NCI-H2227 treated with DMSO at 0.1 percent for 48 hours (cell line): ENCODE data around the gene DUS2.

Experiments
- DNase-seq: peaks from one replicate; lab custom pipeline; 2025; lab: John Stamatoyannopoulos, UW

The DUS2 gene

DNA sequence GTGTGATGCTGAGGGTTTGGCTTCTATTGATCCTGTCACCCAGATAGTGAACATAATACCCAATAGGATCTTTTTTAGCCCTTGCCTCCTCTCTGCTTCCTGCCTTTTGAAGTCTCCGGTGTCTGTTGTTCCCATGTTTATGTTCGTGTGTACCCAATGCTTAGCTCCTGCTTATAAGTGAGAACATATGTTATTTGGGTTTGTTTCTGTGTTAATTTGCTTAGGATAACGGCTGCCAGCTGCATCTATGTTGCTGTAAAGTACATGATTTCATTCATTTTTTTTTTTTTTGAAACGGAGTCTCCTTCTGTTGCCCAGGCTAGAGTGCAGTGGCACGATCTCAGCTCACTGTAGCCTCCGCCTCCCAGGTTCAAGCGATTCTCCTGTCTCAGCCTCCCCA, 23.0 kb downstream of the DUS2 start:
- no peak for DNase-seq

GRCh38 chr16:68047987-68048386, 24.9 kb downstream of the DUS2 start:
- DNase-seq: no peak

DNA sequence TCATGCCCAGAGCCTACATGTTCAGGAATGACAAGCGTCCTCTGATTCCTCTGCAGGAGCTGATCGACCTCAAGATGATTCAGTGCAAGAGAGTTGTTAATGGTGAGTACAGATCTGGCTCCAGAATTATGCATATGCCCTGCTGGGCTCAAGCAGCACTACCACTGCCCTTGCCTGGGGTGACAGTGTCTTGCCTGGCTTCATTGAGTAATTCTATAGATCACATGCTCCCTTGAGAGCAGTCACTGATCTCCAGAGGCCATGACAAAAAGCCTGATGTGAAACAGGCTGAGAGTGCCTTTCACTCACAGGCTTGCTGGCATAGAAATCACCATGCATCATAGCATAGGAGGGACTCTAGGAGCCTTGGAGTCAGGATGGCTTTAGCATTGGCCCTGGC, 26.4 kb downstream of the DUS2 start:
- no peak for DNase-seq

DNA sequence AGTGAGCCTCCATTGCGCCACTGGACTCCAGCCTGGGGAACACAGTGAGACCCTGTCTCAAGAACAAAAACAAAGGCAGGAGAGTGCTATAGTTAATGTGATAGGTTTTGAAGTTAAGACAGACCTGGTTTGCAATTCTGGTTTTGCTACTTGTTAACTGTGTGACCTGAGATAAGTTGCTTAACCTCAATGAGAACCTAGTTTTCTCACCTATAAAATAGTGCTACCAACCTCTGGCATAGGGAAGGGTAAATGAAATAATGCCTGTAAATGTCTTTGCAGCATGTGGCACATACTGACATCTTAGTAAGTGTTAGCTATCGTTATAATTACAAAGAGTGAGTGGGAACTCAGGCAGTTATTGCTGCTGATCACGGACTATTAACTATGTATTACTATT, 32.3 kb downstream of the DUS2 start:
- no peak for DNase-seq

DNA sequence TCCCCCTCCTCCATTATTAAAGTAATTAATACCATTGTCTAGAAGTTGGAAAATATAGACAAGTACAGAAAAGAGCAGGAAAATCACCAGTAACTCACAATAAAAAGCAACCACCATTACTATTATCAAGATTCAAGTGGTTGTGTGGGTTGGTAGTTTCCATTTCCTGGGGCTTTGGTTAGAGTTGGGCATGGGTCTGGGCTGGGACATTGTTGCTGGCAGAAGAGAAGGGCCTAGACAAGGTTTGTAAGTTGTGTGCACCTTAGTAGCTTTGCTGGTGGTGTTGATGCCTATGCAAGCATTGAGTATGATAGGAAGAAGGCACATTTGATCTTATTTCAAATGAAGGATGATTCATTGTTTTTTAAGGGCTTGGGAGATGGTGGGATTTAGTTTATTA, 36.7 kb downstream of the DUS2 start:
- DNase-seq: no peak

DNA sequence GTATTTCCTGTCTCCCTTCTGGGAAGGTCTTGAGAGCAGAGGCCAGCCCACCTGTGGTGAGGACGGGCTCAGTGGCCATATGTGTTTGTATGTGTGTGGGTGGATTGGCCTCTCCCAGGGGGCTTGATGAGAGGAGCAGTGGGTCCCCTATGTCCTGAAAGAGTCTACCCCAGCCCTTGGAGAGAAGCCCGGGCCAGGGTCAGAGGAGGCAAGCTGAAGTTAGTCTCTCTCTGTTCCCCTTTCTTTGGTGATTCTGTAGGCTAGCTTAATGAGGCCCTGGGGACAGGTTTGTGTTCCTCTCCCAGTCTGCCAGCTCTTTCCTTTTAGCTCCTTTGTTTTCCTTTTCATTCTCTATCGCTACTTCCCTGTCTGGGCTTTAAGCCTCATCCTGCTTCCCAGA, 38.3 kb downstream of the DUS2 start:
- no peak for DNase-seq

- no peak for DNase-seq
Measured at GRCh38 chr16:68062910-68063393, 39.9 kb downstream of the DUS2 start.

DNA sequence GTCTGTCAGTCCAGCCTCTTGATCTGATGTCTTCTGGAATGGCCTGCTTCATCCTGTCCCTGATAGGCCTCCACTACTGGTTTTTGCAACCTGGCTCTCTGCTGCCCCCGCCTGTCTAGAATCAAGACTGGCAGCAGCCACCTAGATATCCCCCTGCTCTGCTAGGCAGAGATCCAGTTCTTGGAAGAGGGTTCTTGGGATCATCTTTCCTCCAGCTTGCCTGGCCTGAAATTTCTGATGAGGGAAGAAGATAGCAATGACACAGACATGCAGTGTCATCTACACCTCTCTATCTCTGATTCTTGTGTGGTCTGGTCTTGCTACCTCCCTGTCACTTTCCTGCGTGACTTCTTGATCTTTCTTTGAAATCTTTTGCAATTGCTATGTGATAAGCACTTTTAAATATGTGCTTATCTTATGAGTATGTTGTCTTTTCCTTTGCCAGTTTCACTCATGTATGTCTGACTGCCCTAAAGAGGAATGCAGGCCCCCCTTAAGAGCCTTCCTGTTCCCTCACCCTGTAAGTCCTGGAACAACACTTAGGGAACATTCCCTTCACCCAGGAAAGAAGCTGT, 41.8 kb downstream of the DUS2 start:
- peak; percentile 38 for DNase-seq

- DNase-seq: no peak
Measured at GRCh38 chr16:68065716-68066305, 42.7 kb downstream of the DUS2 start.

DNA sequence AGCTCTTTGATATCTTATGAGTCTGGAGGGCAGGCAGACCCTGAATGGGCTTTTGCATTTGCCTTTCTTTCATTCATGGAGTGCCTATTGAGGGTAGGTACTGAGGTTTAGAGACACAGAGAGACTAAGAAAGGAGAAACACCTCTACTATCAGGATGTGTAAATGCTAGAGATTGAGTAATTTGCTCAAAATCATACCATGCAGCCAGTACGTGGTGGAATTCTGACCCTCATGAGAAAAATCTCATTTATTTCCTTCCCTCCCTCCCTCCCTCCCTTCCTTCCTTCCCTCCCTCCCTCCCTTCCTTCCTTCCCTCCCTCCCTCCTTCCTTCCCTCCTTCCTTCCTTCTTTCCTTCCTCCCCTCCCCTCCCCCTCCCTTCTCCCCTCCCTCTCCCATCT, 43.7 kb downstream of the DUS2 start:
- DNase-seq: no peak

DNA sequence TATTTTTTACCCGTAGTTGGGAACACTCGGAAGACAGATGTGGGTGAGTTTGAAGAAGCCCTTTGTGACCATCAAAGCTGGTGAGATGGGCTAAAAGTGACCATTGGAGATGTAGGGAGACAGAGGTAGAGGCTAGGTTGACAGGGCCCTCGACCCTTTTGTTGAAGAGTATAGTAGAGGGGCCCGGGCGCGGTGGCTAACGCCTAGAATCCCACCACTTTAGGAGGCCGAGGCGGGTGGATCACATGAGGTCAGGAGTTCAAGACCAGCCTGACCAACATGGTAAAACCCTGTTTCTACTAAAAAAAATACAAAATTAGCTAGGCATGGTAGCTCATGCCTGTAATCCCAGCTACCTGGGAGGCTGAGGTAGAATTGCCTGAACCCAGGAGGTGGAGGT, 45.8 kb downstream of the DUS2 start:
- no peak for DNase-seq

DNA sequence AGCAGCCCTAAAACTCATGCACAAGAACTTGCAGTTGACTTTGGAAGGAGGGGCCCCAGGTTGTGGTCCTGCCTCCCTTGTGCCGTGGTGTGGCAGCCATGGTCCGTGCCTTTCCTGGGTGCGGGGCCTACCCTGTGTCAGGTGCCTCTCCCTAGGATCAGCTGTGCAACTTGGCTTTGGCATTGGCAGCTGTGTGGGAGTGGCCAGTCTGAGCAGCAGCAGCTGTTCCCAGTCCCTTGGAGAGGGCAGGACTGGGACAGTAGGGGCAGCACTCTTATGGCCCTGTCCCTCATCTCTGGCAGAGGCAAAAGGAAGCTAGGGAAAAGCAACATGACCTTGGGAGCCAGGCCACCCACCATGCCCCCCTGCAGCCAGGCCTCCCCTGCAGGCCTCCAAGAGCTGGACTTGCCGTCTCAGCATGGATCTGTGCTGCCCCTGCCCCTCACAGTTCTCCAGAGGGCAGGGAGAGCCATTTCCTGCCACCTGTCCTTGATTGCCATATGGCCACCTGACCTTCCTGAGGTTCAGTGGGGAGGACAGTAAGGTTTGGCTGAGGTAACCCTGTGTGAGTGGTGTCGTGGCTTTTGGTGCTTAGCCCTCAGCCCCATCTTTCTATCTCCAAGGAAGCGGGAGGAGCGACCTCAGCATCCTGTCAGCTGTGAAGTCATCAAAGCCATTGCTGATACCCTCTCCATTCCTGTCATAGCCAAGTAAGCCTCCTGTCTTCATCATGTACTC, 46.6 kb downstream of the DUS2 start:
- no peak for DNase-seq

- DNase-seq: no peak
Measured at GRCh38 chr16:68070249-68070730, 47.2 kb downstream of the DUS2 start.

DNA sequence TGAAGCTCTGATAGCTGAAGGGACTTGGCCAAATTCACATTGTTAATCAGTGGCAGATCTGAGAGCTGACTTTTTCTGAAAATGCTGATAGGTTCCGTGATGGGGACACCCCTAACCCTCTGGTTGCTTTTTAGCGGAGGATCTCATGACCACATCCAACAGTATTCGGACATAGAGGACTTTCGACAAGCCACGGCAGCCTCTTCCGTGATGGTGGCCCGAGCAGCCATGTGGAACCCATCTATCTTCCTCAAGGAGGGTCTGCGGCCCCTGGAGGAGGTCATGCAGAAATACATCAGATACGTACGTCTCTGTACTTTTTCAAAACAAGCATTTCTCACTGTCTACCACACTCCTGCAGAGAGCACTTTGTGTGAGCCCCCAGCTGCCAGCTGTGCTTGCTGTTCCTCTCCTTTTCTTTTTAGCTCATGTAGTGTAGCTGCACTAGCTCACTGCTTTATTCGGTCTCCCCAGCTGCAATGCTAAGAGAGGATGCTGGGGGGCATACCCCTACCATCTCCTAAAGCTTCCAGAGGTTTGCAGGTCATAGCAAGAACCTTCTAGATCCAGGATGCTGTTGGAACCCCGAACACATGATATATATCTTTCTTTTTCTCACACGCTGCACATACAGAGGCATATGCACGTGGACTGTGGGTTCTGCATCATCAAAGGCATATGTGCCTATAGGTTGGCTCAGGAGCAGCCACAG, 47.9 kb downstream of the DUS2 start:
- DNase-seq: no peak

DNA sequence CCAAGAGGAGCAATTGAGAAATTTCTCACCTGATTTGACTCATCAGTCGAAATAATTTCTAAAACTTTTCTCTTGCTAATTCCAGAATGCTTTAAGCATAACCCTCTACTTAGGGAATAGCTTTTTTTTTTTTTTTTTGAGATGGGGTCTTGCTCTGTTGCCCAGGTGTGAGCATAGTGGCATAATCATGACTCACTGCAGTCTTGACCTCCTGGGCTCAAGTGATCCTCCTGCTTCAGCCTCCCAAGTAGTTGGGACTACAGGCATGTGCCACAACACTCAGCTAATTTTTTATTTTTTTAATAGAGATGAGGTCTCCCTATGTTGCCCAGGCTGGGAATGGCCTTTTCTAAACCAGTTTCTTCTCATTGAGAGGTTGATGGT, 48.4 kb downstream of the DUS2 start:
- no peak for DNase-seq

DNA sequence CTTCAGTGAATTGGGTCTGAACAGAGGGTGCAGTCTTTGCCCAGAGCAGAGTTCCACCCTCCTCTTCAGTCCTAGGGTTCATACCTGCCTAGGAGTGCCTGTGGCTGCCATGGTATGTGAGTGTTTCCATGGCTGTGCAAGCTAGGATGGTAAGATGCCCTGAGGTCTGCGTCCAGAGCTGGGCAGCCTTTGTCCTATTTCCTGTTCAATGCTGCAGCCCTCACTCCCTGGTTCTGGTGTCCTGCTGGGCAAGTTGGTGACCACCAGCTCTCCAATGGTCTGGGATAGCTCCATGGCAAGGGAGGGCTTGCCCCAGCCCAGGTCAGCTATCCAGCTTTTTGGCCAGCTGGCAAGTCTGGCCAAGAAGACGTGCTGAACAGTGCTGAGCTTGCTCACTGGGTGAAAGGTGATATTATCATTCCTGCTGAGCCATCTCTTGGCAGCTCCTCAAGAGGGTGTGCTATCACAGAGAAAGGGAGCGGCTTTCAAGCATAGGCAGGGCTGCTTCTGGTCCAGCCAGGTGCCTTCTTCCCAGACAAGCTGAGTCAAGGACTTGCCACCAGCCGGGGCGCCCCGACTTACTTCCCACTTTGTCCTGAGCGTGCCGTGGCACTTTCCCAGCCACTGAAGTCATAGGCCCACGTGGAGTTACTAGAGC, 49.1 kb downstream of the DUS2 start:
- no peak for DNase-seq

- no peak for DNase-seq
Measured at GRCh38 chr16:68073902-68074760, 51.0 kb downstream of the DUS2 start.

DNA sequence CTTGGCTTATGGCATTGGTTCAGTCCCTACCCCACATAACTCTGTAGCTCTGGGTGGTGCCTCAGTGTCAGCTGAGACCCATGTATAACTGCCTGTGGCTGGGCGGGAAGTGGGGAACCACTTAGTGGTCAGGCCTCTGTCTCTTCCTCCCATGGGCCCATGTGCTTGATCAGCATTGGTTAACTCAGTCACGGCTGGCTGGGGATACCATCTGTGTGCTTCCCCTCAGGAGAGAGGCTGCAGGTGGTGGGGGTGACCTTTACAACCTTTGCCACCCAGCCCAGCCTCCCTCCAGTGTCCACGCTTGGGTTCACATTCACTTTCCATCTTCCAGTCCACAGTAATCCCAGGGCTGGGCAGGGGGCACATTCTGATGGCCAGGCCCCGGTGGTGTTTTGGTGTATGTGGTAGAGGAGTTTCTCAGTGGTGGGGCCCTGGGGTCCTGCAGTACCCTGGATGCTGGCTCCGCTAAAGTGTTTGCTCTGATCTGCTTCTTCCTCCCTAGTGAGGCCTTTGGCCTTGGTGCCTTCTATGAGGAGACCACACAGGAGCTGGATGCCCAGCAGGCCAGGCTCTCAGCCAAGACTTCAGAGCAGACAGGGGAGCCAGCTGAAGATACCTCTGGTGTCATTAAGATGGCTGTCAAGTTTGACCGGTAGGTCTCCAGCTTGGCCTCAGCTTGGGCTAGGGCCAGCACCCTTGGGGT, 51.9 kb downstream of the DUS2 start:
- no peak for DNase-seq

- DNase-seq: no peak
Measured at GRCh38 chr16:68075980-68076379, 52.9 kb downstream of the DUS2 start.

DNA sequence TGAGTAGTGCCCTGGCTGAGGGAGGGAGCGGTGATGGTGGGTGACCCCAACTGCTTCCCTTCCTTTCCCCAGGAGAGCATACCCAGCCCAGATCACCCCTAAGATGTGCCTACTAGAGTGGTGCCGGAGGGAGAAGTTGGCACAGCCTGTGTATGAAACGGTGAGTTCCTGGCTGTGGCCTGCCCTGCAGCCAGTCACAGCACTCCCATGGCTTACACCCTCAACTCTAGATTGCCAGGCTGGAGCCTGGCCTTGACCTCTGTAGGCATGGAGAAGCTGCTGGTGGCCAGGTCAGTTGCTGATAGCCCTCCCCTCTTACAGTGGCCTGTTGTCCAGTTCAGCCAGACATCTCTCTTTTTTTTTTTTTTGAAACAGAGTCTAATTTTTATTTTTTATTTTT, 53.5 kb downstream of the DUS2 start:
- DNase-seq: no peak
